Stimulated activated CD4-positive, alpha-beta T cell treated with anti-CD3 and anti-CD28 coated beads, TNF-alpha, amount 100 ng/mL, for 1 hour (primary cell): ENCODE results near the gene RNF157.
"Not testable (repeated sequence)": the region's sequence is repeated elsewhere in the genome, so short reads cannot be mapped to it uniquely, and the experiment has no call there.

Experiments used
- DNase-seq, 3 donors: peaks; one replicate each; pipeline ENCODE4 v3.0.0-alpha.2; 2020; ENCODE audit warnings: low read depth in 3 of 3, low spot score in 1 of 3

RNF157 gene

GRCh38 chr17:76254275-76254674 is 14.0 kb upstream of the RNF157 start:
- DNase-seq: no peak

- DNase-seq: no peak
These were observed 13.5 kb upstream of the RNF157 start for GRCh38 chr17:76253841-76254240.

- not testable (repeated sequence) for DNase-seq
These were observed 12.9 kb upstream of the RNF157 start for GRCh38 chr17:76252967-76253766.

- no peak for DNase-seq
These were observed 12.0 kb upstream of the RNF157 start for GRCh38 chr17:76252040-76252954.

GRCh38 chr17:76251478-76252039 is 11.3 kb upstream of the RNF157 start:
- no peak for DNase-seq

- DNase-seq: no peak
These were observed 9.8 kb upstream of the RNF157 start for GRCh38 chr17:76250141-76250540.

- DNase-seq: no peak
These were observed 7.9 kb upstream of the RNF157 start for GRCh38 chr17:76248013-76248782.

- DNase-seq: no peak
These were observed 7.0 kb upstream of the RNF157 start for GRCh38 chr17:76247304-76247703.

GRCh38 chr17:76246080-76247066 is 6.1 kb upstream of the RNF157 start:
- DNase-seq: no peak

GRCh38 chr17:76244721-76245120 is 4.4 kb upstream of the RNF157 start:
- not testable (repeated sequence) for DNase-seq

GRCh38 chr17:76243826-76244679 is 3.8 kb upstream of the RNF157 start:
- no peak for DNase-seq

- DNase-seq: no peak
These were observed 1.5 kb upstream of the RNF157 start for GRCh38 chr17:76241691-76242255.

- DNase-seq: no peak
These were observed 878 bp upstream of the RNF157 start for GRCh38 chr17:76241204-76241538.

GRCh38 chr17:76239538-76240274 is 587 bp downstream of the RNF157 start:
- DNase-seq: no peak

GRCh38 chr17:76238847-76239537 is 1.3 kb downstream of the RNF157 start:
- DNase-seq: no peak

- no peak for DNase-seq
These were observed 2.4 kb downstream of the RNF157 start for GRCh38 chr17:76237859-76238313.

- DNase-seq: no peak
These were observed 3.7 kb downstream of the RNF157 start for GRCh38 chr17:76236603-76237002.
